GM12801 (cell line): ENCODE results near the gene KPNB1.

Source experiments
- CTCF ChIP-seq: IDR thresholded peaks from one replicate; pipeline ENCODE4 v1.5.1; 2011; ENCODE audit warnings: control low read depth; ENCODE audit not compliant: insufficient read length; ENCODE audit errors: extremely low read depth

The KPNB1 gene

GRCh38 chr17:47638903-47639302 lies 10.8 kb upstream of the KPNB1 start:
- TF ChIP-seq CTCF, result no peak

- no peak for TF ChIP-seq CTCF
These were observed 9.6 kb upstream of the KPNB1 start for GRCh38 chr17:47640076-47640475.

GRCh38 chr17:47641202-47641601 lies 8.5 kb upstream of the KPNB1 start:
- TF ChIP-seq CTCF, result no peak

GRCh38 chr17:47643116-47643515 lies 6.6 kb upstream of the KPNB1 start:
- no peak for TF ChIP-seq CTCF

- no peak for TF ChIP-seq CTCF
These were observed 5.4 kb upstream of the KPNB1 start for GRCh38 chr17:47644324-47644723.

GRCh38 chr17:47649972-47650524 lies 329 bp downstream of the KPNB1 start:
- no peak for TF ChIP-seq CTCF

GRCh38 chr17:47650525-47651522 lies 1.1 kb downstream of the KPNB1 start:
- no peak for TF ChIP-seq CTCF
